ENCODE measurements around the gene NISCH.

NISCH gene

GRCh38 chr3:52469001-52469400 is 13.6 kb downstream of the NISCH start:
- no peak for ATAC-seq
- TF ChIP-seq ZC3H10 (CRISPR knock-in tag; IDR thresholded peaks at IDR 0.05) (no peak), GLIS3 (CRISPR knock-in tag; IDR thresholded peaks at IDR 0.05) (no peak), POU6F1 (CRISPR knock-in tag; IDR thresholded peaks at IDR 0.05; ENCODE audit: borderline replicate concordance, low read depth) (no peak), SNAI2 (CRISPR knock-in tag; IDR thresholded peaks at IDR 0.05) (no peak), ZNF70 (CRISPR knock-in tag; IDR thresholded peaks at IDR 0.05) (no peak), TCF4 (CRISPR knock-in tag; IDR thresholded peaks at IDR 0.05; ENCODE audit: borderline replicate concordance) (no peak), PPARA (CRISPR knock-in tag; IDR thresholded peaks at IDR 0.05; ENCODE audit: borderline replicate concordance) (no peak), CSRNP3 (CRISPR knock-in tag; IDR thresholded peaks at IDR 0.05) (no peak)

- TF ChIP-seq ISL1 (CRISPR knock-in tag; IDR thresholded peaks at IDR 0.05) (no peak), OSR1 (CRISPR knock-in tag; IDR thresholded peaks at IDR 0.05) (no peak), ZC3H10 (CRISPR knock-in tag; IDR thresholded peaks at IDR 0.05) (no peak), PPARA (CRISPR knock-in tag; IDR thresholded peaks at IDR 0.05; ENCODE audit: borderline replicate concordance) (no peak), RARB (CRISPR knock-in tag; IDR thresholded peaks at IDR 0.05) (no peak), CSDC2 (CRISPR knock-in tag; IDR thresholded peaks at IDR 0.05) (no peak), GLIS3 (CRISPR knock-in tag; IDR thresholded peaks at IDR 0.05) (no peak), SNAI2 (CRISPR knock-in tag; IDR thresholded peaks at IDR 0.05) (no peak), ZFP30 (CRISPR knock-in tag; IDR thresholded peaks at IDR 0.05) (no peak), ZFP3 (CRISPR knock-in tag; IDR thresholded peaks at IDR 0.05) (no peak), ZNF565 (CRISPR knock-in tag; conservative IDR thresholded peaks at IDR 0.05; ENCODE audit: low read depth) (no peak), TOX (CRISPR knock-in tag; IDR thresholded peaks at IDR 0.05; ENCODE audit: borderline replicate concordance) (no peak), ZNF8 (CRISPR knock-in tag; IDR thresholded peaks at IDR 0.05) (no peak), ARNTL (CRISPR knock-in tag; IDR thresholded peaks at IDR 0.05; ENCODE audit: borderline replicate concordance, low read depth) (no peak), BACH2 (CRISPR knock-in tag; IDR thresholded peaks at IDR 0.05; ENCODE audit: borderline replicate concordance) (no peak), ZNF70 (CRISPR knock-in tag; IDR thresholded peaks at IDR 0.05) (no peak), TCF4 (CRISPR knock-in tag; IDR thresholded peaks at IDR 0.05; ENCODE audit: borderline replicate concordance) (no peak), PATZ1 (CRISPR knock-in tag; IDR thresholded peaks at IDR 0.05; ENCODE audit: borderline replicate concordance) (no peak), CSRNP3 (CRISPR knock-in tag; IDR thresholded peaks at IDR 0.05) (no peak), CREB5 (CRISPR knock-in tag; IDR thresholded peaks at IDR 0.05; ENCODE audit: low read depth) (no peak)
These were observed 15.5 kb downstream of the NISCH start for GRCh38 chr3:52470920-52471319.

GRCh38 chr3:52471371-52472238 is 16.2 kb downstream of the NISCH start:
- TF ChIP-seq ISL1 (CRISPR knock-in tag; IDR thresholded peaks at IDR 0.05), result no peak
- no peak for TF ChIP-seq RARB (CRISPR knock-in tag; IDR thresholded peaks at IDR 0.05)
- TF ChIP-seq ZNF70 (CRISPR knock-in tag; IDR thresholded peaks at IDR 0.05), result no peak
- no peak for TF ChIP-seq POU6F1 (CRISPR knock-in tag; IDR thresholded peaks at IDR 0.05; ENCODE audit: borderline replicate concordance, low read depth)
- no peak for TF ChIP-seq TCF4 (CRISPR knock-in tag; IDR thresholded peaks at IDR 0.05; ENCODE audit: borderline replicate concordance)
- TF ChIP-seq TOX (CRISPR knock-in tag; IDR thresholded peaks at IDR 0.05; ENCODE audit: borderline replicate concordance), result no peak
- TF ChIP-seq GLIS3 (CRISPR knock-in tag; IDR thresholded peaks at IDR 0.05), result no peak
- TF ChIP-seq ZNF565 (CRISPR knock-in tag; conservative IDR thresholded peaks at IDR 0.05; ENCODE audit: low read depth), result no peak
- no peak for TF ChIP-seq CREB5 (CRISPR knock-in tag; IDR thresholded peaks at IDR 0.05; ENCODE audit: low read depth)
- TF ChIP-seq PATZ1 (CRISPR knock-in tag; IDR thresholded peaks at IDR 0.05; ENCODE audit: borderline replicate concordance), result no peak

More at GRCh38 chr3:52470920-52471319, 15.5 kb downstream of the NISCH start:
- ATAC-seq, result no peak

More at GRCh38 chr3:52471371-52472238, 16.2 kb downstream of the NISCH start:
- ATAC-seq, result peak; percentile 94

Data from SK-N-SH treated with all-trans-retinoic acid at 6 μM for 48 hours (cell line).